Thoracic aorta endothelial cell (primary cell): Measurements from ENCODE around the gene NEK3. TPM values are rescaled to one million over a fixed set of nuclear protein-coding genes. Genes with fewer than 3 reads are reported as not detected.

ENCODE experiments used
- total RNA-seq: library from RNA; depleted of rRNA; stranded (reverse); fragments of >200 nt; gene quantifications from 2 replicates; pipeline ENCODE4 v1.2.3, GENCODE V29; 2012

The NEK3 gene, protein sequence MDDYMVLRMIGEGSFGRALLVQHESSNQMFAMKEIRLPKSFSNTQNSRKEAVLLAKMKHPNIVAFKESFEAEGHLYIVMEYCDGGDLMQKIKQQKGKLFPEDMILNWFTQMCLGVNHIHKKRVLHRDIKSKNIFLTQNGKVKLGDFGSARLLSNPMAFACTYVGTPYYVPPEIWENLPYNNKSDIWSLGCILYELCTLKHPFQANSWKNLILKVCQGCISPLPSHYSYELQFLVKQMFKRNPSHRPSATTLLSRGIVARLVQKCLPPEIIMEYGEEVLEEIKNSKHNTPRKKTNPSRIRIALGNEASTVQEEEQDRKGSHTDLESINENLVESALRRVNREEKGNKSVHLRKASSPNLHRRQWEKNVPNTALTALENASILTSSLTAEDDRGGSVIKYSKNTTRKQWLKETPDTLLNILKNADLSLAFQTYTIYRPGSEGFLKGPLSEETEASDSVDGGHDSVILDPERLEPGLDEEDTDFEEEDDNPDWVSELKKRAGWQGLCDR
- 13.8 and 13.9 TPM in 2 replicates for total RNA-seq

DNA sequence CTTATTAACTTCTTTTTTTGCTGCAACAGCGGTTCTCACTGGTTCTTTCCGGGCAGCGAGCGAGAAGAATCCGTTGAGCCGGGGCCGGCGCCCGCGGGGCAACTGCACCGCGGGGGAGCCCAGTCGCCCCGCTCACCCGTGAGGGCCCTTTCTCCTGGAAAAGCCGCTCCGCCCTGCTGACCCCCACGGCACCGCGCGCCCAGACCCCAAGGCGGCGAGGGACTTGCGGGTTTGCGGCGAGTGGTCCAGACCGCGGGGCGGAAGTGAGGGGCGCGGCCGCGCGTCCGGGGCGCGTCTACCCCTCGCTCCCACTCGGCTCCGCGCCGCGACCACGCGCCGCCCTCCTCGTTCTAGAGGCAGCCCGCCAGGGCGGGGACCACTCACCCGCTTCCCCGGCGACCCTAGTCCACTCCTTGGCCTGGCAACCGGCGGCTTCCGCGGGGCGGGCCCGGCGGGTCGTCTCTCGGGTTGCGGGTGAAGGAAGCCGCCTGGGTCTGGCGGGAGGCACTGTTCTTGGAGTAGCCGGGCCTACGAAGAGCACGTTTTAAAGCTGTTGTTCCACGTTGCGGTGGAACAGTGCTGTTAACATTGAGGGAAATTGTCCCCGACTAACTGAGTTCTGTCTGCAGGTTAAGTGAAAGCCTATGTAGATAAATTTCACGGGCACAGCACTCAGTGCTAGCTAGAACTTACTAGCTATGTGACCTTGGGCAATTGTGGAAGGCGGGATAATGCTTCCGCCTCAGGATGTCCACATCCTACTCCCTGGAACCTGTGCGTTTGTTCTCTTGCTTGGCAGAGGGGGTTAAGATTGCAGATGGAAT lies at the start of gene NEK3:
Gene NEK3, minus strand, starts transcription at position 439 of the 824 bp plus-strand sequence. CDS start 3,406 bp downstream, outside the sequence.

DNA sequence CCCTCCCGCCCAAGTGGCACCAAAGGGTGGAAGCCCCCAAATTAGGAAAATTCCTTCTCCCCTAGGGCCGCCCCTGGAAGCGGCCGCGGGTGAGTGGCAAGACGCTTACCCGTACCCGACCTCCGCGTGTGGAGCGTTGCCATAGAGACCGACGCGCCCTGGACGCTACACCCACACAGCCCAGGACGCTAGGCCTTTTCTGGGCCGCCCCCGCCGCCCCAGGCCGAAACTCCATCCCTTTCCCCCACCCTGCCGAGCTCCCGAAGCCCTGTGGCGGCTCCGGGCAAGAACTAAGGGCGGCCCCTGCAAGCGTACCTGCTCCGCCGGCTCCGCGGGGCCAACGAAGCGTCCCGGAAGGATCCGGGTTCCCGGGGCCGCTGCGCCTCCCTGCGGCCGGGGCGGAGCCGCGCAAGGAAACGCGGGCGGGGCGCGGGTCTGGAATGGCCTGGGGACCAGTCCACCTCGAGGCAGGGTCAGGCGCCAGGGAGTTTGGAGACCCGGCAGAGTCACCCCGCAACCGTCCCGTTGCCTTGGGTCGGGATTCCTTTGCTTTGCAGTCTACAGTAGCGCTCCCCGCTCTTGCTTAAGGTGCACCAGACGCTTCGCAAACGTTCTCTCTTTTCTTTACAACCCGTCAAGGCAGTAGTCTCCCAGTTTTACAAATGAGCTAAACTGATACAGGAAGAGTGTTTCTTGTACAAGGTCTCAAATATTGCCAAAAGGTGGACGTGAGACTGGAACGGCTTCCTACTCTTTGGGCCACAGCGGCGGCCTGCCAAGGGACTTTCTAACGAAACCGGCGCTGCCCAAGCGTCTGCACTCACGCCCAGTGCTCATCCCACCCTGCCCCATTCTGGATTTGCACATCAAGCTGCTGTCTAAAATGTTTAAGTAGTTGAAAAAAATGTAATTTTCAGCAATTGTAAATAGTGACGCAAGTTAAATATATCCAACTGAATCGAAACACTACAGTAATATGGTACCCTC lies 30.4 kb downstream of the NEK3 start, which contains the start of gene NEK5:
Gene NEK5, minus strand, starts transcription at position 360 of the 987 bp plus-strand sequence. CDS start 1,591 bp downstream, outside the sequence.

Other genes with a start within 250 kb of the NEK3 start
- 4.8 and 5.6 TPM in 2 replicates for gene ATP7B, start 148.1 kb downstream of the NEK3 start, total RNA-seq
- 25.4 and 30.9 TPM in 2 replicates for gene ALG11, start 147.2 kb downstream of the NEK3 start, total RNA-seq
- gene UTP14C, start 134.9 kb downstream of the NEK3 start, total RNA-seq = 15.2 and 16.3 TPM in 2 replicates
- under 0.01 and 0.07 TPM in 2 replicates for gene NEK5, start 30.5 kb downstream of the NEK3 start, total RNA-seq
- gene THSD1, start 246.6 kb upstream of the NEK3 start, total RNA-seq = 41.3 and 41.4 TPM in 2 replicates